ENCODE measurements around the gene PSMA1. TPM values are rescaled to one million over a fixed set of nuclear protein-coding genes. Genes with fewer than 3 reads are reported as not detected.

Gene PSMA1
- polyA plus RNA-seq, 3 donors, result 163 to 228 (median 201) TPM

- Mint-ChIP-seq H3K27ac (peak overlapping the region; percentile 82 to 94 (median 90)), H3K4me3 (no peak overlapping the region), H3K36me3 (no peaks in the 10 kb centered on the region), H3K4me1 (peaks cover 55% of the 10 kb centered on the region), H3K9me3 (peaks cover 0 to 2% (median 0%) of the 10 kb centered on the region in 7 donors), H3K27me3 (ENCODE audit: low read depth in 3 of 3) (no peaks in the 10 kb centered on the region)
- Histone ChIP-seq H3K36me3 (replicated peaks in 1 of 2; ENCODE audit: control insufficient read depth in 1 of 2, insufficient read depth in 2 of 2, low read length in 2 of 2) (no peaks in the 10 kb centered on the region), H3K27ac (ENCODE audit: low read depth in 1 of 2, low read length in 2 of 2) (peak overlapping the region in 1 of 2 donors; percentile 92), H3K27me3 (ENCODE audit: control insufficient read depth in 2 of 2, insufficient read depth in 2 of 2, low read length in 2 of 2) (no peaks in the 10 kb centered on the region), H3K4me3 (replicated peaks in 1 of 3; ENCODE audit: low read depth in 2 of 3, low read length in 3 of 3) (peak overlapping the region in 1 of 3 experiments; percentile 21), H3K4me2 (replicated peaks; ENCODE audit: extremely low read depth, low read length, poor library complexity, severe bottlenecking) (peak overlapping the region; percentile 26), H3K9ac (ENCODE audit: insufficient read depth, low read length, poor library complexity, severe bottlenecking) (no peak overlapping the region), H3K9me3 (replicated peaks in 1 of 2; ENCODE audit: control insufficient read depth in 1 of 2, insufficient read depth in 1 of 2, low read length in 2 of 2) (no peaks in the 10 kb centered on the region), H2AFZ (ENCODE audit: insufficient read depth, low read depth, low read length, poor library complexity, severe bottlenecking) (no peak overlapping the region), H3K79me2 (ENCODE audit: insufficient read depth, low read length) (peaks cover 7% of the 10 kb centered on the region), H3K4me1 (ENCODE audit: control insufficient read depth in 1 of 2, insufficient read depth in 2 of 2, low read length in 2 of 2) (peaks cover 53 to 62% of the 10 kb centered on the region in 2 donors), H4K20me1 (ENCODE audit: insufficient read depth, low read length) (no peaks in the 10 kb centered on the region)
- no CpG with 5 or more reads among the region's 3 CpGs for WGBS (ENCODE audit: insufficient coverage)
- no peak for TF ChIP-seq CTCF (IDR thresholded peaks at IDR 0.05)
- DNase-seq, result peak; percentile 73 to 95 (median 93)
- intact Hi-C loops (cut with micrococcal nuclease), result loop anchor here (5.0 to 10.0 kb wide), 2 partner anchors 100 to 353 kb away; partner anchors contain the start of gene PDE3B (in 1 of the 2)
Measured at GRCh38 chr11:14544611-14545010, 24.4 kb upstream of the PSMA1 start.

GRCh38 chr11:14543260-14543659 is 23.1 kb upstream of the PSMA1 start:
- no peak overlapping the region for H3K9ac ChIP-seq (ENCODE audit: insufficient read depth, low read length, poor library complexity, severe bottlenecking)
- H3K4me2 ChIP-seq (replicated peaks; ENCODE audit: extremely low read depth, low read length, poor library complexity, severe bottlenecking), result no peak overlapping the region
- peak overlapping the region in 1 of 3 experiments; percentile 37 for H3K4me3 ChIP-seq (replicated peaks in 1 of 3; ENCODE audit: low read depth in 2 of 3, low read length in 3 of 3)
- DNase-seq, result no peak
- H3K36me3 ChIP-seq (replicated peaks in 1 of 2; ENCODE audit: control insufficient read depth in 1 of 2, insufficient read depth in 2 of 2, low read length in 2 of 2), result no peaks in the 10 kb centered on the region
- H2AFZ ChIP-seq (ENCODE audit: insufficient read depth, low read depth, low read length, poor library complexity, severe bottlenecking), result no peak overlapping the region
- no peaks in the 10 kb centered on the region for H3K9me3 ChIP-seq (replicated peaks in 1 of 2; ENCODE audit: control insufficient read depth in 1 of 2, insufficient read depth in 1 of 2, low read length in 2 of 2)
- Mint-ChIP-seq H3K27me3 (ENCODE audit: low read depth in 3 of 3) (no peaks in the 10 kb centered on the region), H3K36me3 (no peaks in the 10 kb centered on the region), H3K4me3 (no peak overlapping the region), H3K27ac (peak overlapping the region in 5 of 7 donors; percentile 77 to 94 (median 92)), H3K9me3 (peaks cover 0 to 2% (median 0%) of the 10 kb centered on the region in 7 donors), H3K4me1 (peaks cover 60% of the 10 kb centered on the region)
- peak overlapping the region; percentile 55 to 92 for H3K27ac ChIP-seq (ENCODE audit: low read depth in 1 of 2, low read length in 2 of 2)
- no peak for TF ChIP-seq CTCF (IDR thresholded peaks at IDR 0.05)
- H3K27me3 ChIP-seq (ENCODE audit: control insufficient read depth in 2 of 2, insufficient read depth in 2 of 2, low read length in 2 of 2), result no peaks in the 10 kb centered on the region
- WGBS (ENCODE audit: insufficient coverage), result no CpG with 5 or more reads among the region's 1 CpG
- H4K20me1 ChIP-seq (ENCODE audit: insufficient read depth, low read length), result no peaks in the 10 kb centered on the region
- H3K4me1 ChIP-seq (ENCODE audit: control insufficient read depth in 1 of 2, insufficient read depth in 2 of 2, low read length in 2 of 2), result peaks cover 57 to 64% of the 10 kb centered on the region in 2 donors
- intact Hi-C loops (cut with micrococcal nuclease), result loop anchor here (5.0 to 10.0 kb wide), 2 partner anchors 102 to 354 kb away; partner anchors contain the start of gene PDE3B (in 1 of the 2)
- peaks cover 10% of the 10 kb centered on the region for H3K79me2 ChIP-seq (ENCODE audit: insufficient read depth, low read length)

Data from CD14-positive monocyte (primary cell).